Pancreas (tissue), 10 donors: ENCODE measurements around the gene POSTN. TPM values are rescaled to one million over a fixed set of nuclear protein-coding genes. Genes with fewer than 3 reads are reported as not detected.

Experiments
- ATAC-seq, 4 donors: fragments of 200-7000 bp; cut with Tn5 transposase; one replicate each; pipeline versions ENCODE4 v1.8.0 to v1.9.1; 2020; ENCODE audit warnings: mild to moderate bottlenecking in 4 of 4, moderate library complexity in 4 of 4
- DNase-seq, 6 donors: peaks; one replicate each; pipeline ENCODE4 v3.0.0-alpha.2; 2020
- FAIRE-seq: peaks from 2 replicates; lab custom pipeline; 2012; peaks lifted over from hg19 to GRCh38; lab: Jason Lieb, UNC
- H3K27ac ChIP-seq, 4 donors: fragments of 200-600 bp; sonication (generic); 1 replicate in 3 of 4; 2 replicates in 1 of 4; pipeline versions ENCODE4 v1.5.0 to v1.8.0; 2020
- H3K27me3 ChIP-seq, 4 donors: fragments of 200-600 bp; one replicate each; pipeline ENCODE4 v1.8.0; 2021
- H3K36me3 ChIP-seq, 3 donors: fragments of 200-600 bp; sonication (generic) in 1 of 3; one replicate each; pipeline versions ENCODE4 v1.5.0 to v1.8.0; 2020 to 2021
- H3K4me1 ChIP-seq, 3 donors: fragments of 200-600 bp; one replicate each; pipeline ENCODE4 v1.8.0; 2021
- H3K4me3 ChIP-seq, 4 donors: fragments of 200-600 bp; sonication (generic) in 2 of 4; one replicate each; pipeline versions ENCODE4 v1.5.0 to v1.8.0; 2020 to 2021
- H3K9me3 ChIP-seq, 4 donors: fragments of 200-600 bp; one replicate each; pipeline ENCODE4 v1.8.0; 2021
- WGBS, 2 donors: extraction: QIAGEN DNeasy Blood & Tissue Kit; methylation state at CpG; one replicate each; pipeline ENCODE4 v1.1.7; 2013; 5-methylcytosine and 5-hydroxymethylcytosine counted together
- intact Hi-C, 3 donors: fragments of 100-400 bp; cut with DNase I; formaldehyde crosslinking; loops; one replicate each; pipeline versions ENCODE4 v1.11.1 to v1.14.2; 2022
- polyA plus RNA-seq, 2 donors: library from polyadenylated mRNA; stranded (reverse); fragments of 200-250 nt; gene quantifications; one replicate each; pipeline ENCODE4 v1.2.3, GENCODE V29; 2013
- total RNA-seq, 6 donors: library from RNA; stranded (reverse); fragmentation: NEBNext Ultra II Directional in 4 of 6; extraction: Animal tissue kit (Norgen Biotek cat#: 25700) in 4 of 6; gene quantifications; one replicate each; pipeline versions ENCODE4 v1.2.1 to v1.2.4, GENCODE V29; 2021 to 2023
- TF ChIP-seq, protein P1 (sequence below), 4 donors: fragments of 200-600 bp; sonication (generic) in 3 of 4; IDR thresholded peaks; one replicate each; pipeline versions ENCODE4 v1.5.0 to v1.8.0; 2021; ENCODE audit warnings: antibody characterized with exemption in 4 of 4
- donor health status: healthy with polysubstance abuse.
- donor health status: DM: no; HTN: no; CAD: no; lungs with moderate emphysema.
- donor health status: DM: no; HTN: no; CAD: no.
- donor health status: control.
- donor health status: control.
- donor health status: Bipolar disorder and iron deficiency.
- donor health status: DM: yes; HTN: yes; CAD: no.
- donor health status: DM: no; HTN: no; CAD: no.
- donor health status: DM: no; HTN: no; CAD: no.
- donor health status: DM: yes; HTN: yes; CAD: no.

The POSTN gene
- total and polyA plus RNA-seq, 8 donors, result 0.24 to 41.6 (median 2.4) TPM

DNA sequence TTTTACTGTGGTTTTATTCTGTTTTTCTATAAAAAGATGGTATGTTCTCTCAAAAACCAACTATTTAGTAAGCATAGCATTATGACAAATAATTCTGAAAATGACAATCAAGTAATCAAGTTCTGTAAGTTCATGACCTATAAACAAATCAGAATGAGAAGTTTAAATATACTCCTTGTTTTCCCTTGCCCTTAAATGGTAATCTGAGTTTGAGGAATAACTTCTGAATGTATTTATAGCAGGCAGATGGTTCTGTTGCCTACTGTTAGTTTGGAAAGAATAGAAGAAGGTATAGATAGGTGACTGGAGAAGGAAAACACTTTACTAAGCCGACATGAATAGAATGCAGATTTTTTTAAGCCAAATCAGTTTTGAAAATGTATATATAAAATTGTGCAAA is 63.9 kb downstream of the POSTN start:
- Histone ChIP-seq H3K27me3 (no peaks in the 10 kb centered on the region), H3K27ac (no peak overlapping the region), H3K9me3 (no peaks in the 10 kb centered on the region), H3K4me3 (no peak overlapping the region), H3K36me3 (no peaks in the 10 kb centered on the region), H3K4me1 (no peaks in the 10 kb centered on the region)
- intact Hi-C loops, result no loop called here
- 61 to 79% methylated on average over 1 of the region's 1 CpG for WGBS, 2 donors
- ATAC-seq, result no peak
- TF ChIP-seq, protein P1, sequence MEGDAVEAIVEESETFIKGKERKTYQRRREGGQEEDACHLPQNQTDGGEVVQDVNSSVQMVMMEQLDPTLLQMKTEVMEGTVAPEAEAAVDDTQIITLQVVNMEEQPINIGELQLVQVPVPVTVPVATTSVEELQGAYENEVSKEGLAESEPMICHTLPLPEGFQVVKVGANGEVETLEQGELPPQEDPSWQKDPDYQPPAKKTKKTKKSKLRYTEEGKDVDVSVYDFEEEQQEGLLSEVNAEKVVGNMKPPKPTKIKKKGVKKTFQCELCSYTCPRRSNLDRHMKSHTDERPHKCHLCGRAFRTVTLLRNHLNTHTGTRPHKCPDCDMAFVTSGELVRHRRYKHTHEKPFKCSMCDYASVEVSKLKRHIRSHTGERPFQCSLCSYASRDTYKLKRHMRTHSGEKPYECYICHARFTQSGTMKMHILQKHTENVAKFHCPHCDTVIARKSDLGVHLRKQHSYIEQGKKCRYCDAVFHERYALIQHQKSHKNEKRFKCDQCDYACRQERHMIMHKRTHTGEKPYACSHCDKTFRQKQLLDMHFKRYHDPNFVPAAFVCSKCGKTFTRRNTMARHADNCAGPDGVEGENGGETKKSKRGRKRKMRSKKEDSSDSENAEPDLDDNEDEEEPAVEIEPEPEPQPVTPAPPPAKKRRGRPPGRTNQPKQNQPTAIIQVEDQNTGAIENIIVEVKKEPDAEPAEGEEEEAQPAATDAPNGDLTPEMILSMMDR (IDR thresholded peaks at IDR 0.05), result no peak
- FAIRE-seq, result no peak
- DNase-seq, result no peak

DNA sequence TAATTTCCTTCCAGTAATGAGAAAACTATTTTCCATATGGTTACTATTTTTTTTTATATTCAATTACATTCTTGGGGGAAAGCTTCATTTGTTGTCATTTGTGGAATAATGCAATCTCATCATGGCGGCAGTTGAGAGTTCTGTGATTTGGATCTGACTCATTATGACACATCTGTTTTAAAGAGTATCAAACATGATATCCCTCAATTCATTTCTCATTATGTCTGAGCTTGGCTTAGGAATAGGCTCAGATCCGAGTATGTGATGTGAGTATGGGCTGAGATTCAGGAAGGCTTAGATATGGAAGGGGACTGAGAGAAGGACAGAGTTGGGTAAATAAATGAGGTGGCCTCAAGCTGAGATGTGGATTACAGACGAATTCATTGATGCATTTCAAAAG is 64.4 kb downstream of the POSTN start:
- H3K9me3 ChIP-seq, result no peaks in the 10 kb centered on the region
- TF ChIP-seq, protein P1 (IDR thresholded peaks at IDR 0.05), result no peak
- intact Hi-C loops, result no loop called here
- H3K4me1 ChIP-seq, result no peaks in the 10 kb centered on the region
- H3K27ac ChIP-seq, result no peak overlapping the region
- WGBS, 2 donors, result 36 to 49% methylated on average over 3 of the region's 3 CpGs
- no peaks in the 10 kb centered on the region for H3K36me3 ChIP-seq
- no peaks in the 10 kb centered on the region for H3K27me3 ChIP-seq
- no peak for ATAC-seq
- no peak for FAIRE-seq
- H3K4me3 ChIP-seq, result no peak overlapping the region
- no peak for DNase-seq

DNA sequence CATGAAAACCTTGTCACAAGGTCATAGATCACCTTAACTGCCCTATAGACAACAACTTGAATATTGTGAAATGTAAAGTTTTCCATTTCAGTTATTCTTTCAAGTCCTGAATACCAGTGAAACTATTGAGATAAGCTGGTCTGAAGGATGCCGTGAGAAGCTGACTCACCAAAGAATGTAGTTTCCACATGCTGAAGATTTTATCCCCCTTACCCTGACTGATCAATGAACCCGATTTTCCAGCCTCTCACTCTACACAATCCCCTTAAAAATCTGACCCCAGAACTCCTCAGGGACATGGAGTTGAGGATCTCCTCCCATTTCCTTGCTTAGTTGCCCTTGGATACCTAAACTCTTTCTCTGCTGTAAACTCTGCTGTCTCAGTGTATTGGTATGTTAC is 67.5 kb downstream of the POSTN start:
- FAIRE-seq (no peak), DNase-seq (no peak), ATAC-seq (no peak)
- TF ChIP-seq, protein P1 (IDR thresholded peaks at IDR 0.05), result no peak
- Histone ChIP-seq H3K9me3 (no peaks in the 10 kb centered on the region), H3K27me3 (no peaks in the 10 kb centered on the region), H3K36me3 (no peaks in the 10 kb centered on the region), H3K27ac (no peak overlapping the region), H3K4me3 (no peak overlapping the region), H3K4me1 (no peaks in the 10 kb centered on the region)
- WGBS, 2 donors, result 52 to 56% methylated on average over 2 of the region's 2 CpGs
- intact Hi-C loops, result no loop called here

DNA sequence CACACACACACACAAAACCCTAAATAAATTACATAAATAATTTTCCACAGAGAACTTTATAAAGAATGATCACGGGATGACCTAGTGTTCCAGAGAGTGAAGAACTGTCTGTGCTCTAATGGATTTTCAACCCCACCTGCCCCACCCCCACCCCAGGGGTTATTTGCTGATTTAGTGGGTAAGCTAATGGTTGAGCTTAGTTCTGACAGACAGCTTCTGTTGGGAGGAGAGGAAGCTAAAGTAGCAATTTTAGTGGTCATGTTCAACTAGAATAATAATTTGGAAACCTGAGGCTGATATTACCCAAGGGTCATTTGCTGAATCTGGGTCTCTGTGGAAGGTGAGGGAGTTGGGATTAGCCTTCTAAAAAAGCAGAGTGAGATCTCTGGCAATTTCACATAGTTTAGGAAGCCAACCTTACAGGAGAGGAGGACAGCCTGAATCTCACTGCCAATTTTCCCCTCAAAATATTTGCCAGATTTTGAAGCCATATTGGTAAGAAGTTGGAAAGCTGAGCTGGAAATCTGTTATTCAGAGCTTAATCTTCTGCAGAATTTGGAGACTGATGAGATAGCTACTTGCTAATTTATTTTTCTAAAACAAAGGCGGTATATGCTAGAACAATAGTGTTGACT is 68.7 kb downstream of the POSTN start:
- no peak for ATAC-seq
- FAIRE-seq, result no peak
- intact Hi-C loops, result no loop called here

More for the DNA sequence above, 68.7 kb downstream of the POSTN start:
- no peaks in the 10 kb centered on the region for H3K36me3 ChIP-seq
- no peak overlapping the region for H3K27ac ChIP-seq
- no peak overlapping the region for H3K4me3 ChIP-seq
- no peaks in the 10 kb centered on the region for H3K27me3 ChIP-seq
- no peak for DNase-seq
- no peaks in the 10 kb centered on the region for H3K4me1 ChIP-seq
- TF ChIP-seq, protein P1 (IDR thresholded peaks at IDR 0.05), result no peak
- WGBS, 2 donors, result 44 to 57% methylated on average over 2 of the region's 2 CpGs
- no peaks in the 10 kb centered on the region for H3K9me3 ChIP-seq
